Fibroblast of lung (primary cell): Measurements from ENCODE around the gene PDE10A. TPM values are rescaled to one million over a fixed set of nuclear protein-coding genes. Genes with fewer than 3 reads are reported as not detected.
"Not testable (repeated sequence)": the region's sequence is repeated elsewhere in the genome, so short reads cannot be mapped to it uniquely, and the experiment has no call there.

Source experiments
- DNase-seq, 2 donors: peaks; one replicate each; pipeline versions ENCODE4 v3.0.0 to v3.0.0-alpha.2; 2010; ENCODE audit warnings: low read depth in 2 of 2
- H2AFZ ChIP-seq: 2 replicates; pipeline ENCODE4 v1.5.1; 2012; ENCODE audit warnings: low read length, control low read depth, inconsistent platforms
- H3K27ac ChIP-seq: 2 replicates; pipeline ENCODE4 v1.5.1; 2011; ENCODE audit warnings: low read length, control low read depth; ENCODE audit not compliant: insufficient read depth
- H3K27me3 ChIP-seq: 2 replicates; pipeline ENCODE4 v1.5.1; 2011; ENCODE audit warnings: mild to moderate bottlenecking, low read length; ENCODE audit not compliant: control insufficient read depth, insufficient read depth
- H3K36me3 ChIP-seq: 2 replicates; pipeline ENCODE4 v1.5.1; 2011; ENCODE audit warnings: low read length; ENCODE audit not compliant: control insufficient read depth, insufficient read depth
- H3K4me1 ChIP-seq: 2 replicates; pipeline ENCODE4 v1.5.1; 2011; ENCODE audit warnings: low read length; ENCODE audit not compliant: control insufficient read depth, insufficient read depth; ENCODE audit errors: extremely low read depth
- H3K4me2 ChIP-seq: 2 replicates; pipeline ENCODE4 v1.5.1; 2011; ENCODE audit warnings: low read length, control low read depth; ENCODE audit not compliant: insufficient read depth; ENCODE audit errors: extremely low read depth
- H3K4me3 ChIP-seq, 4 experiments: fragments of 200-600 bp in 1 of 4; sonication (generic) in 1 of 4; replicated peaks in 1 of 4; 2 replicates each; pipeline ENCODE4 v1.5.1; 2011 to 2016; ENCODE audit warnings: low read length in 4 of 4, low read depth in 3 of 4, mild to moderate bottlenecking in 3 of 4, control low read depth in 2 of 4, inconsistent platforms in 1 of 4, mixed read lengths in 1 of 4; ENCODE audit not compliant: insufficient read depth in 1 of 4; ENCODE audit errors: control extremely low read depth in 1 of 4
- H3K79me2 ChIP-seq: 2 replicates; pipeline ENCODE4 v1.5.1; 2012; ENCODE audit warnings: mild to moderate bottlenecking, low read length, inconsistent platforms; ENCODE audit not compliant: control insufficient read depth, insufficient read depth
- H3K9ac ChIP-seq: 2 replicates; pipeline ENCODE4 v1.5.1; 2011; ENCODE audit warnings: mild to moderate bottlenecking, low read length, control low read depth; ENCODE audit not compliant: insufficient read depth
- H3K9me3 ChIP-seq: 2 replicates; pipeline ENCODE4 v1.5.1; 2012; ENCODE audit warnings: low read depth, low read length; ENCODE audit not compliant: control insufficient read depth, insufficient read depth
- H4K20me1 ChIP-seq: 2 replicates; pipeline ENCODE4 v1.5.1; 2011; ENCODE audit warnings: low read length; ENCODE audit not compliant: control insufficient read depth, insufficient read depth; ENCODE audit errors: extremely low read depth
- CTCF ChIP-seq, 2 donors: IDR thresholded peaks in 1 of 2; conservative IDR thresholded peaks in 1 of 2; 1 replicate in 1 of 2; 2 replicates in 1 of 2; pipeline ENCODE4 v1.5.1; 2011 to 2012; ENCODE audit warnings: low read length in 2 of 2, control low read depth in 1 of 2, inconsistent platforms in 1 of 2, low read depth in 1 of 2, mild to moderate bottlenecking in 1 of 2
- EZH2 ChIP-seq: IDR thresholded peaks from 2 replicates; pipeline ENCODE4 v1.5.1; 2012; ENCODE audit warnings: low read length, control low read depth, mild to moderate bottlenecking; ENCODE audit errors: missing control alignments
- polyA plus RNA-seq, 2 donors: library from polyadenylated mRNA; depleted of rRNA in 1 of 2; stranded (reverse) in 1 of 2; unstranded in 1 of 2; fragments of >200 nt; gene quantifications; 2 replicates each; pipeline ENCODE4 v1.2.1, GENCODE V29; 2011 to 2012; ENCODE audit warnings: missing spikeins in 1 of 2
- total RNA-seq: library from RNA; depleted of rRNA; stranded (reverse); fragments of >200 nt; gene quantifications from 2 replicates; pipeline ENCODE4 v1.2.1, GENCODE V29; 2014

PDE10A gene
- total and polyA plus RNA-seq, 2 donors (not counting 1 experiment from before 2014, with no cell fraction given) = under 0.01 to 0.19 TPM

DNA sequence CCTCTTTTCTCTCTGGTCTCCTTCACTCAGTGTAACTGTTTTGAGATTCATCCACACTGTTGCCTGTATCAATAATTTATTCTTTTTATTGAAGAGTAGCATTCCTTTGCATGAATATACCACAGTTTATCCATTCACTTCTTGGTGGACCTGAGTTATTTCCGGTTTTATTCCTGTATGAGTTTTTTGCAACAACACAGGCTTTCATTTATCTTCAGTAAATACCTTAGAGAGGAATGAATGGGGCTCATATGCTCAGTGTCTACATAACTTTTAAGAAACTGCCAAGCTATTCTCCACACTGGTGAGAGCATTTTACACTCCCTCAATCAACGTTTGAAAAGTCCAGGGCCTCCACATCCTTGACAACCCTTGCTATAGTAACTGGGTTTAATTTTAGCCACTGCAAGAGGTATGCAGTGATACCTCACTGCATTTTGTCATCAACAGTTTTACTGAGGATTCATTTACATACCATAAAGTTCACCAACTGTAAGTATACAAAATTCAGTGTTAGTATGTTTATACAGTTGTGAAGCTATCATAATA is 154.6 kb downstream of the PDE10A start:
- H2AFZ ChIP-seq = no peak overlapping the region
- H3K4me1 ChIP-seq = no peaks in the 10 kb centered on the region
- H3K9ac ChIP-seq = no peak overlapping the region
- H4K20me1 ChIP-seq = no peaks in the 10 kb centered on the region
- H3K36me3 ChIP-seq = no peaks in the 10 kb centered on the region
- TF ChIP-seq CTCF (conservative IDR thresholded peaks at IDR 0.05 in 1 of 2, IDR thresholded peaks at IDR 0.05 in 1 of 2; ENCODE audit: low read depth in 1 of 2, low read length in 2 of 2) (no peak), EZH2 (no peak)
- no peaks in the 10 kb centered on the region for H3K27me3 ChIP-seq
- no peak for DNase-seq
- H3K4me3 ChIP-seq = no peak overlapping the region
- H3K79me2 ChIP-seq = no peaks in the 10 kb centered on the region
- H3K27ac ChIP-seq = no peak overlapping the region
- no peak overlapping the region for H3K4me2 ChIP-seq
- no peaks in the 10 kb centered on the region for H3K9me3 ChIP-seq

- no peak for TF ChIP-seq CTCF (conservative IDR thresholded peaks at IDR 0.05 in 1 of 2, IDR thresholded peaks at IDR 0.05 in 1 of 2; ENCODE audit: low read depth in 1 of 2, low read length in 2 of 2)
- TF ChIP-seq EZH2 = no peak
- no peaks in the 10 kb centered on the region for H3K27me3 ChIP-seq
- no peaks in the 10 kb centered on the region for H3K9me3 ChIP-seq
- DNase-seq = no peak
- H3K4me3 ChIP-seq = no peak overlapping the region
- H3K27ac ChIP-seq = no peak overlapping the region
- no peaks in the 10 kb centered on the region for H3K4me1 ChIP-seq
- no peaks in the 10 kb centered on the region for H3K36me3 ChIP-seq
- H3K79me2 ChIP-seq = no peaks in the 10 kb centered on the region
- H3K4me2 ChIP-seq = no peak overlapping the region
- no peaks in the 10 kb centered on the region for H4K20me1 ChIP-seq
- no peak overlapping the region for H2AFZ ChIP-seq
- no peak overlapping the region for H3K9ac ChIP-seq
These were observed 156.4 kb downstream of the PDE10A start for GRCh38 chr6:165506657-165507056.

DNA sequence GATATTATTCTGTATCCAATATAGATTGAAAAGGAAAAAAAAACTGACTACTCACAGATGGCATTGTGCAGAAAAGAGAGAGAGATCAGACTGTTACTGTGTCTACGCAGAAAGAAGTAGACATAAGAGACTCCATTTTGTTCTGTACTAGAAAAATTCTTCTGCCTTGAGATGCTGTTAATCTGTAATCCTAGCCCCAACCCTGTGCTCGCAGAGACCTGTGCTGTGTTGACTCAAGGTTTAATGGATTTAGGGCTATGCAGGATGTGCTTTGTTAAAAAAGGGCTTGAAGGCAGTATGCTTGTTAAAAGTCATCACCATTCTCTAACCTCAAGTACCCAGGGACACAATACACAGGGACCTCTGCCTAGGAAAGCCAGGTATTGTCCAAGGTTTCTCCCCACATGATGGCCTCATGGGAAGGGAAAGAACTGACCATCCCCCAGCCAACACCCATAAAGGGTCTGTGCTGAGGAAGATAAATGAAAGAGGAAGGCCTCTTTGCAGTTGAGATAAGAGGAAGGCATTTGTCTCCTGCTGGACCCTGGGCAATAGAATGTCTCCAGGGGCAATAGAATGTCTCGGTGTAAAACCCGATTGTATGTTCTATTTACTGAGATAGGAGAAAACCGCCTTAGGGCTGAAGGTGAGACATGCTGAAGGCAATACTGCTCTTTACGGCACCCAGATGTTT is 162.7 kb downstream of the PDE10A start:
- not testable (repeated sequence) for H3K27me3 ChIP-seq, H3K9ac ChIP-seq, H3K27ac ChIP-seq, H4K20me1 ChIP-seq, H3K4me1 ChIP-seq, H3K4me3 ChIP-seq, H2AFZ ChIP-seq, H3K9me3 ChIP-seq, H3K4me2 ChIP-seq, H3K79me2 ChIP-seq, DNase-seq, H3K36me3 ChIP-seq
